OCI-LY7 (cell line): ENCODE measurements around the gene SMARCC1.

Experiments used
- CTCF ChIP-seq: fragments of 200-600 bp; sonication (generic); conservative IDR thresholded peaks from 2 replicates; pipeline ENCODE4 v1.5.1; 2014; ENCODE audit warnings: mild to moderate bottlenecking, antibody characterized with exemption, low read length, moderate library complexity, mixed read lengths
- EZH2phosphoT487 ChIP-seq: fragments of 200-600 bp; sonication (generic); IDR thresholded peaks from 2 replicates; pipeline ENCODE4 v1.6.1; 2018; ENCODE audit warnings: low read depth, borderline replicate concordance, mild to moderate bottlenecking, mixed run types, antibody characterized with exemption, low read length, moderate library complexity, mixed read lengths

- TF ChIP-seq CTCF (no peak), EZH2phosphoT487 (no peak)
Observed at GRCh38 chr3:47715928-47716327, 65.8 kb downstream of the SMARCC1 start.
